ENCODE data around the gene CFAP61. TPM values are rescaled to one million over a fixed set of nuclear protein-coding genes. Genes with fewer than 3 reads are reported as not detected.

Gene CFAP61
- total and polyA plus RNA-seq, 9 of the 15 experiments (the other 6 are each of a cell fraction or from before 2014, with no cell fraction given): 0.11 TPM; not detected in 8

GRCh38 chr20:20370094-20370575, 317.8 kb downstream of the CFAP61 start:
- FAIRE-seq: no peak
- Histone ChIP-seq H3K9ac (ENCODE audit: insufficient read depth in 1 of 2, low read depth in 2 of 2, low read length in 2 of 2) (no peak overlapping the region), H3K4me1 (replicated peaks in 1 of 2; ENCODE audit: control insufficient read depth in 2 of 2, insufficient read depth in 2 of 2, low read length in 2 of 2) (no peaks in the 10 kb centered on the region), H3K9me3 (replicated peaks; ENCODE audit: control insufficient read depth, insufficient read depth, low read depth, low read length) (no peaks in the 10 kb centered on the region), H3K27me3 (ENCODE audit: control insufficient read depth in 2 of 2, insufficient read depth in 2 of 2, low read length in 2 of 2) (peaks cover 0 to 10% of the 10 kb centered on the region in 2 experiments; a peak in 1 of 5 replicates), H2AFZ (ENCODE audit: low read depth, low read length) (no peak overlapping the region), H3K36me3 (ENCODE audit: control insufficient read depth, insufficient read depth, low read length) (no peaks in the 10 kb centered on the region), H3K4me2 (ENCODE audit: insufficient read depth, low read length) (no peak overlapping the region), H3K79me2 (ENCODE audit: control insufficient read depth, insufficient read depth, low read length) (no peaks in the 10 kb centered on the region), H3K9me1 (ENCODE audit: control insufficient read depth, insufficient read depth, low read length) (no peaks in the 10 kb centered on the region), H3K4me3 (no peak overlapping the region), H4K20me1 (replicated peaks; ENCODE audit: control insufficient read depth, insufficient read depth, low read length) (no peaks in the 10 kb centered on the region), H3K27ac (ENCODE audit: extremely low read depth, low read depth, low read length) (no peak overlapping the region)
- ChIA-PET CTCF (ENCODE audit: low intra/inter-chr PET ratio) (no interaction called here), POLR2A (no interaction called here)
- no TSS peak for BruUV-seq (replicated peaks)
- intact Hi-C loops (cut with micrococcal nuclease) (no loop called here), in situ Hi-C loops (cut with MboI) (no loop called here)
- DNase-seq (ENCODE audit: extremely low read depth in 1 of 4, low spot score in 3 of 4): no peak
- ATAC-seq: no peak
- 17% methylated on average over 9 of the region's 10 CpGs for WGBS (ENCODE audit: insufficient coverage, low coverage, missing lambda C conversion rate)
- TF ChIP-seq TCF7 (IDR thresholded peaks at IDR 0.05; ENCODE audit: borderline replicate concordance) (no peak), ZFX (CRISPR knock-in tag; IDR thresholded peaks at IDR 0.05) (no peak), REST (IDR thresholded peaks at IDR 0.05; ENCODE audit: borderline replicate concordance) (no peak), REST (CRISPR knock-in tag; IDR thresholded peaks at IDR 0.05; ENCODE audit: low read depth) (no peak), L3MBTL2 (IDR thresholded peaks at IDR 0.05) (no peak), KDM2B (CRISPR knock-in tag; IDR thresholded peaks at IDR 0.05) (no peak), XRCC3 (IDR thresholded peaks at IDR 0.05) (no peak), ARNT (IDR thresholded peaks at IDR 0.05) (no peak), DDX20 (tag; IDR thresholded peaks at IDR 0.05; ENCODE audit: low read depth) (no peak), MYNN (IDR thresholded peaks at IDR 0.05) (no peak), MYNN (CRISPR knock-in tag; IDR thresholded peaks at IDR 0.05) (no peak), RAD21 (CRISPR knock-in tag; conservative IDR thresholded peaks at IDR 0.05 in 1 of 2, IDR thresholded peaks at IDR 0.05 in 1 of 2) (no peak)
- TF ChIP-seq, protein P1, sequence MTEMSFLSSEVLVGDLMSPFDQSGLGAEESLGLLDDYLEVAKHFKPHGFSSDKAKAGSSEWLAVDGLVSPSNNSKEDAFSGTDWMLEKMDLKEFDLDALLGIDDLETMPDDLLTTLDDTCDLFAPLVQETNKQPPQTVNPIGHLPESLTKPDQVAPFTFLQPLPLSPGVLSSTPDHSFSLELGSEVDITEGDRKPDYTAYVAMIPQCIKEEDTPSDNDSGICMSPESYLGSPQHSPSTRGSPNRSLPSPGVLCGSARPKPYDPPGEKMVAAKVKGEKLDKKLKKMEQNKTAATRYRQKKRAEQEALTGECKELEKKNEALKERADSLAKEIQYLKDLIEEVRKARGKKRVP (CRISPR knock-in tag; IDR thresholded peaks at IDR 0.05): no peak
- TF ChIP-seq, protein P2, sequence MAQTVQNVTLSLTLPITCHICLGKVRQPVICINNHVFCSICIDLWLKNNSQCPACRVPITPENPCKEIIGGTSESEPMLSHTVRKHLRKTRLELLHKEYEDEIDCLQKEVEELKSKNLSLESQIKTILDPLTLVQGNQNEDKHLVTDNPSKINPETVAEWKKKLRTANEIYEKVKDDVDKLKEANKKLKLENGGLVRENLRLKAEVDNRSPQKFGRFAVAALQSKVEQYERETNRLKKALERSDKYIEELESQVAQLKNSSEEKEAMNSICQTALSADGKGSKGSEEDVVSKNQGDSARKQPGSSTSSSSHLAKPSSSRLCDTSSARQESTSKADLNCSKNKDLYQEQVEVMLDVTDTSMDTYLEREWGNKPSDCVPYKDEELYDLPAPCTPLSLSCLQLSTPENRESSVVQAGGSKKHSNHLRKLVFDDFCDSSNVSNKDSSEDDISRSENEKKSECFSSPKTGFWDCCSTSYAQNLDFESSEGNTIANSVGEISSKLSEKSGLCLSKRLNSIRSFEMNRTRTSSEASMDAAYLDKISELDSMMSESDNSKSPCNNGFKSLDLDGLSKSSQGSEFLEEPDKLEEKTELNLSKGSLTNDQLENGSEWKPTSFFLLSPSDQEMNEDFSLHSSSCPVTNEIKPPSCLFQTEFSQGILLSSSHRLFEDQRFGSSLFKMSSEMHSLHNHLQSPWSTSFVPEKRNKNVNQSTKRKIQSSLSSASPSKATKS (CRISPR knock-in tag; IDR thresholded peaks at IDR 0.05): no peak
